SK-N-SH (cell line): ENCODE results near the gene PIK3CA. TPM values are rescaled to one million over a fixed set of nuclear protein-coding genes. Genes with fewer than 3 reads are reported as not detected.

Experiments
- CTCF ChIA-PET: fragments of 300-600, 350-600 bp; formaldehyde crosslinking; extraction: SDS; loops from one replicate; lab custom pipeline; 2021; lab: Yijun Ruan, JAX
- POLR2A ChIA-PET: fragments of 350-600 bp; sonication (Branson Sonifier 250); formaldehyde crosslinking; extraction: SDS; loops from one replicate; lab custom pipeline; 2020; ENCODE audit warnings: antibody characterized with exemption, inconsistent platforms; lab: Yijun Ruan, JAX
- DNase-seq: peaks from one replicate; pipeline ENCODE4 v3.0.0; 2012
- H2AFZ ChIP-seq: fragments of 200-600 bp; sonication (generic); 2 replicates; pipeline ENCODE4 v1.8.1; 2016; ENCODE audit warnings: antibody characterized with exemption, mild to moderate bottlenecking, low read depth
- H3F3A ChIP-seq: fragments of 200-600 bp; sonication (generic); replicated peaks from 2 replicates; pipeline ENCODE3; 2016; ENCODE audit warnings: antibody characterized with exemption, mild to moderate bottlenecking; ENCODE audit not compliant: insufficient read depth
- H3K27ac ChIP-seq, 2 experiments: fragments of 200-500 bp in 1 of 2; fragments of 200-600 bp in 1 of 2; sonication (Bioruptor generic) in 1 of 2; sonication (generic), shearing (Covaris generic) in 1 of 2; 2 replicates each; pipeline versions ENCODE4 v1.5.1 to v1.6.1; 2014 to 2016; ENCODE audit warnings: low read depth in 2 of 2, inconsistent platforms in 1 of 2, low read length in 1 of 2, mild to moderate bottlenecking in 1 of 2, mixed read lengths in 1 of 2
- H3K27me3 ChIP-seq: fragments of 200-600 bp; sonication (generic), shearing (Covaris generic); 2 replicates; pipeline ENCODE4 v1.6.1; 2016; ENCODE audit warnings: mixed run types; ENCODE audit not compliant: insufficient read depth
- H3K36me3 ChIP-seq, 2 experiments: fragments of 200-500 bp in 1 of 2; fragments of 200-600 bp in 1 of 2; sonication (Bioruptor generic) in 1 of 2; sonication (generic) in 1 of 2; replicated peaks in 1 of 2; 2 replicates each; pipeline versions ENCODE3 to v1.5.1; 2014 to 2016; ENCODE audit warnings: low read length in 1 of 2, mild to moderate bottlenecking in 1 of 2; ENCODE audit not compliant: insufficient read depth in 2 of 2, control insufficient read depth in 1 of 2
- H3K4me1 ChIP-seq, 2 experiments: fragments of 200-500 bp in 1 of 2; fragments of 200-600 bp in 1 of 2; sonication (Bioruptor generic) in 1 of 2; sonication (generic), shearing (Covaris generic) in 1 of 2; 2 replicates each; pipeline versions ENCODE4 v1.5.1 to v1.6.1; 2014 to 2016; ENCODE audit warnings: low read depth in 1 of 2, low read length in 1 of 2, mixed run types in 1 of 2; ENCODE audit not compliant: insufficient read depth in 2 of 2, control insufficient read depth in 1 of 2
- H3K4me2 ChIP-seq: fragments of 200-600 bp; sonication (generic), shearing (Covaris generic); 2 replicates; pipeline ENCODE4 v1.6.1; 2017; ENCODE audit warnings: mixed run types
- H3K4me3 ChIP-seq, 2 experiments: fragments of 200-500 bp in 1 of 2; fragments of 200-600 bp in 1 of 2; sonication (Bioruptor generic) in 1 of 2; sonication (generic), shearing (Covaris generic) in 1 of 2; 2 replicates each; pipeline versions ENCODE4 v1.5.1 to v1.8.1; 2014 to 2016; ENCODE audit warnings: low read depth in 2 of 2, inconsistent platforms in 1 of 2, low read length in 1 of 2, mild to moderate bottlenecking in 1 of 2, mixed read lengths in 1 of 2, moderate library complexity in 1 of 2
- H3K79me2 ChIP-seq: fragments of 200-600 bp; sonication (generic); 2 replicates; pipeline ENCODE4 v1.8.1; 2017; ENCODE audit warnings: mild to moderate bottlenecking; ENCODE audit not compliant: insufficient read depth
- H3K9ac ChIP-seq: fragments of 200-600 bp; sonication (generic); 2 replicates; pipeline ENCODE4 v1.6.1; 2017; ENCODE audit warnings: mixed run types
- H3K9me2 ChIP-seq: fragments of 200-600 bp; sonication (generic); 2 replicates; pipeline ENCODE4 v1.6.1; 2017; ENCODE audit warnings: mixed run types
- H3K9me3 ChIP-seq: fragments of 200-600 bp; sonication (generic); 2 replicates; pipeline ENCODE4 v1.6.1; 2017; ENCODE audit warnings: mixed run types, mild to moderate bottlenecking, moderate library complexity
- H4K20me1 ChIP-seq: fragments of 200-600 bp; sonication (generic); 2 replicates; pipeline ENCODE4 v1.6.1; 2017; ENCODE audit warnings: mild to moderate bottlenecking, mixed run types; ENCODE audit not compliant: insufficient read depth
- CHD2 ChIP-seq: fragments of 150-350 bp; IDR thresholded peaks from 2 replicates; pipeline ENCODE4 v1.6.1; 2018; ENCODE audit warnings: low read length; ENCODE audit not compliant: partially characterized antibody
- FOSL2 ChIP-seq: IDR thresholded peaks from 2 replicates; pipeline ENCODE4 v1.4.0; 2012; ENCODE audit warnings: low read depth, mild to moderate bottlenecking, moderate library complexity, borderline replicate concordance
- FOXM1 ChIP-seq: IDR thresholded peaks from 2 replicates; pipeline ENCODE4 v1.4.0; 2012; ENCODE audit warnings: low read depth, mild to moderate bottlenecking
- RFX5 ChIP-seq: IDR thresholded peaks from 2 replicates; pipeline ENCODE4 v1.6.1; 2012; ENCODE audit warnings: mild to moderate bottlenecking, improper control_type of control experiment, low read length
- RXRA ChIP-seq: IDR thresholded peaks from 2 replicates; pipeline ENCODE4 v1.4.0; 2012; ENCODE audit warnings: low read depth, mild to moderate bottlenecking, borderline replicate concordance
- SIN3A ChIP-seq: IDR thresholded peaks from 2 replicates; pipeline ENCODE4 v1.6.1; 2012; ENCODE audit warnings: low read depth, mild to moderate bottlenecking, low read length, moderate library complexity, borderline replicate concordance
- SMC3 ChIP-seq: IDR thresholded peaks from 2 replicates; pipeline ENCODE4 v1.6.1; 2012; ENCODE audit warnings: low read depth, low read length, improper control_type of control experiment
- TEAD4 ChIP-seq: IDR thresholded peaks from 2 replicates; pipeline ENCODE4 v1.4.0; 2012; ENCODE audit warnings: mild to moderate bottlenecking, borderline replicate concordance; ENCODE audit not compliant: insufficient read depth
- WGBS: methylation state at CpG from one replicate; pipeline ENCODE4 v1.1.6; 2017; ENCODE audit warnings: low lambda C conversion rate; 5-methylcytosine and 5-hydroxymethylcytosine counted together
- polyA plus RNA-seq, 3 experiments: library from polyadenylated mRNA; depleted of rRNA; stranded (reverse); fragments of >200 nt; gene quantifications; 2 replicates each; pipeline ENCODE4 v1.2.3, GENCODE V29; 2012
- TF ChIP-seq, protein P1 (sequence below): fragments of 200-600 bp; sonication (generic); IDR thresholded peaks from 2 replicates; pipeline ENCODE4 v1.6.1; 2017; ENCODE audit warnings: antibody characterized with exemption, mild to moderate bottlenecking, moderate library complexity
- TF ChIP-seq, protein P2 (sequence below): fragments of 150-350 bp; IDR thresholded peaks from 2 replicates; pipeline ENCODE4 v1.6.1; 2017; ENCODE audit warnings: antibody characterized with exemption, low read length, low read depth, borderline replicate concordance
- TF ChIP-seq, protein P3 (sequence below): IDR thresholded peaks from 2 replicates; pipeline ENCODE4 v1.4.0; 2012; ENCODE audit warnings: low read depth

PIK3CA gene
- polyA plus RNA-seq, 1 of the 3 experiments (the other 2 are of a cell fraction): 3.2 TPM

DNA sequence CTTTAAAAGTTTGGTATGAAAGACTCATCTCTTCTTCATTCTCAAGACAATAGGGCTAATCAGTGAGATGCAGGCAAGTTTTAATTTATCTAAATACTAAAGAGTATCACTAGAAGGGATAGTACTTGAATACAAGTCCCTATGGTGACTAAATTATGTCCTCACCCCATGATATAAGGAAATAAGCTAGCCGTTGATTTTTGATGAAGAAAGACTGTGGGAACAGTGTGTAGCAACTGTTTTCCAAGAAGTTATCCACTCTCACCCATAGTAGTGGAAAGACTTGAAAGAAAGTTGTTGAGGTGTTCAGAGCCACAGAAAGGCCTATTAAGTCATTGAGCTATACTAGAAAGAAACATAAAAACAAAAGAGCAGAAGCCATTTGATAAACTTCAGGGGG, 36.7 kb downstream of the PIK3CA start:
- Histone ChIP-seq H3K79me2 (peaks cover 70% of the 10 kb centered on the region), H3K27ac (no peak overlapping the region; a peak in 1 of 4 replicates), H3F3A (peaks cover 15% of the 10 kb centered on the region), H4K20me1 (peaks cover 22% of the 10 kb centered on the region), H2AFZ (no peak overlapping the region), H3K9ac (no peak overlapping the region), H3K4me2 (no peak overlapping the region), H3K9me2 (no peaks in the 10 kb centered on the region), H3K4me1 (peaks cover 4 to 19% of the 10 kb centered on the region in 2 experiments; a peak in 2 of 4 replicates), H3K36me3 (no peaks in the 10 kb centered on the region), H3K9me3 (no peaks in the 10 kb centered on the region), H3K4me3 (no peak overlapping the region), H3K27me3 (no peaks in the 10 kb centered on the region)
- CTCF ChIA-PET: interaction anchor here (0.5 to 1.6 kb wide), 2 partner anchors 131 to 166 kb away, joined by 3 to 5 read pairs; no protein-coding TSS in a partner anchor
- WGBS: 100% methylated on average over 1 of the region's 1 CpG
- POLR2A ChIA-PET: no interaction called here
- no peak for TF ChIP-seq RXRA
- no peak for TF ChIP-seq SIN3A
- no peak for TF ChIP-seq SMC3
- TF ChIP-seq RFX5: no peak
- TF ChIP-seq, protein P1, sequence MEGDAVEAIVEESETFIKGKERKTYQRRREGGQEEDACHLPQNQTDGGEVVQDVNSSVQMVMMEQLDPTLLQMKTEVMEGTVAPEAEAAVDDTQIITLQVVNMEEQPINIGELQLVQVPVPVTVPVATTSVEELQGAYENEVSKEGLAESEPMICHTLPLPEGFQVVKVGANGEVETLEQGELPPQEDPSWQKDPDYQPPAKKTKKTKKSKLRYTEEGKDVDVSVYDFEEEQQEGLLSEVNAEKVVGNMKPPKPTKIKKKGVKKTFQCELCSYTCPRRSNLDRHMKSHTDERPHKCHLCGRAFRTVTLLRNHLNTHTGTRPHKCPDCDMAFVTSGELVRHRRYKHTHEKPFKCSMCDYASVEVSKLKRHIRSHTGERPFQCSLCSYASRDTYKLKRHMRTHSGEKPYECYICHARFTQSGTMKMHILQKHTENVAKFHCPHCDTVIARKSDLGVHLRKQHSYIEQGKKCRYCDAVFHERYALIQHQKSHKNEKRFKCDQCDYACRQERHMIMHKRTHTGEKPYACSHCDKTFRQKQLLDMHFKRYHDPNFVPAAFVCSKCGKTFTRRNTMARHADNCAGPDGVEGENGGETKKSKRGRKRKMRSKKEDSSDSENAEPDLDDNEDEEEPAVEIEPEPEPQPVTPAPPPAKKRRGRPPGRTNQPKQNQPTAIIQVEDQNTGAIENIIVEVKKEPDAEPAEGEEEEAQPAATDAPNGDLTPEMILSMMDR: no peak
- no peak for TF ChIP-seq TEAD4
- TF ChIP-seq, protein P2, sequence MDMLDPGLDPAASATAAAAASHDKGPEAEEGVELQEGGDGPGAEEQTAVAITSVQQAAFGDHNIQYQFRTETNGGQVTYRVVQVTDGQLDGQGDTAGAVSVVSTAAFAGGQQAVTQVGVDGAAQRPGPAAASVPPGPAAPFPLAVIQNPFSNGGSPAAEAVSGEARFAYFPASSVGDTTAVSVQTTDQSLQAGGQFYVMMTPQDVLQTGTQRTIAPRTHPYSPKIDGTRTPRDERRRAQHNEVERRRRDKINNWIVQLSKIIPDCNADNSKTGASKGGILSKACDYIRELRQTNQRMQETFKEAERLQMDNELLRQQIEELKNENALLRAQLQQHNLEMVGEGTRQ: no peak
- TF ChIP-seq, protein P3, sequence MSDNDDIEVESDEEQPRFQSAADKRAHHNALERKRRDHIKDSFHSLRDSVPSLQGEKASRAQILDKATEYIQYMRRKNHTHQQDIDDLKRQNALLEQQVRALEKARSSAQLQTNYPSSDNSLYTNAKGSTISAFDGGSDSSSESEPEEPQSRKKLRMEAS: no peak
- TF ChIP-seq CHD2: no peak
- no peak for TF ChIP-seq FOXM1
- DNase-seq: no peak

DNA sequence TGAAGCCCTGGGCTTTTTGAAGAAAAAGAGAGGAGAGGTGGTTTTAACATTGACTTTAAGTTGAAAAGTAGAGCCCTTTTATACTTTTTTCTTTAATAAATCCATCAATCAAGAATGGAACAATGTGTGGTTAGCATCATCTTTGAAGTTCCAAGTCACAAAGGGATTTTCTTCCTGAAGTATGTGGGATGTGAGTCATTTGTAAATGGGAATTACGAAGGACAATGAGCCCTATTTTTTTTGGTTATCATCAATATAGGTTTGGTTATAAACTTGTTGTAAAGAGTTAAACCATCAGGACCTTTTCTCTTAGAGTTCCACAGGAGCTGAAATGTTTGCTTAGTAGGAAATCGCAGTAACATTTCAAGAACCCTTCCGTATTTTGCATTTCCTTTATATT, 38.3 kb downstream of the PIK3CA start:
- Histone ChIP-seq H3K4me1 (peaks cover 4 to 16% of the 10 kb centered on the region in 2 experiments; a peak in 2 of 4 replicates), H3F3A (peaks cover 7% of the 10 kb centered on the region), H2AFZ (no peak overlapping the region), H3K4me3 (no peak overlapping the region), H3K9me3 (no peaks in the 10 kb centered on the region), H3K27ac (no peak overlapping the region), H3K9ac (no peak overlapping the region), H3K36me3 (no peaks in the 10 kb centered on the region), H3K79me2 (peaks cover 78% of the 10 kb centered on the region), H3K27me3 (no peaks in the 10 kb centered on the region), H4K20me1 (peaks cover 15% of the 10 kb centered on the region), H3K4me2 (no peak overlapping the region), H3K9me2 (no peaks in the 10 kb centered on the region)
- TF ChIP-seq FOSL2: no peak
- DNase-seq: no peak
- WGBS: 96% methylated on average over 3 of the region's 3 CpGs
- ChIA-PET POLR2A (no interaction called here), CTCF (interaction anchor here (1.3 kb wide), 1 partner anchor 171 kb away, joined by 3 read pairs; no protein-coding TSS in a partner anchor)
